ENCODE results near the gene RNU5D-1. TPM values are rescaled to one million over a fixed set of nuclear protein-coding genes. Genes with fewer than 3 reads are reported as not detected.

The RNU5D-1 gene
- total and polyA plus RNA-seq, 2 of the 13 experiments (the other 11 are each of a cell fraction or from before 2014, with no cell fraction given), result 165 TPM; not detected in 1

- TF ChIP-seq KIAA2018 (CRISPR knock-in tag; IDR thresholded peaks at IDR 0.05; ENCODE audit: borderline replicate concordance) (no peak), CENPBD1 (CRISPR knock-in tag; IDR thresholded peaks at IDR 0.05; ENCODE audit: borderline replicate concordance, low read depth) (no peak), HDAC6 (IDR thresholded peaks at IDR 0.05; ENCODE audit: low read depth, low read length) (no peak), ATF5 (CRISPR knock-in tag; IDR thresholded peaks at IDR 0.05; ENCODE audit: low read depth) (no peak; the same call in 1 of the 2 replicates), ZNF556 (CRISPR knock-in tag; IDR thresholded peaks at IDR 0.05; ENCODE audit: borderline replicate concordance) (peak; percentile 65; the same call in 1 of the 2 replicates), RFXAP (CRISPR knock-in tag; IDR thresholded peaks at IDR 0.05; ENCODE audit: borderline replicate concordance) (peak; percentile 80; the same call in 1 of the 2 replicates), MBD4 (IDR thresholded peaks at IDR 0.05; ENCODE audit: borderline replicate concordance, low read length) (no peak), AHDC1 (CRISPR knock-in tag; IDR thresholded peaks at IDR 0.05; ENCODE audit: borderline replicate concordance) (peak; percentile 15; the same call in 1 of the 2 replicates), ZSCAN9 (CRISPR knock-in tag; IDR thresholded peaks at IDR 0.05; ENCODE audit: borderline replicate concordance) (no peak; the same call in 1 of the 2 replicates), RFX1 (IDR thresholded peaks at IDR 0.05) (no peak), ZBTB20 (CRISPR knock-in tag; IDR thresholded peaks at IDR 0.05; ENCODE audit: borderline replicate concordance, low read depth) (peak; percentile 83), SAP130 (CRISPR knock-in tag; IDR thresholded peaks at IDR 0.05; ENCODE audit: low read depth) (peak; percentile 95), FOXJ3 (CRISPR knock-in tag; IDR thresholded peaks at IDR 0.05; ENCODE audit: borderline replicate concordance) (peak; percentile 83)
Observed at GRCh38 chr1:44775078-44775929, 44.3 kb upstream of the RNU5D-1 start, which contains the start of gene RPS8 (continued).

Data from HepG2 (cell line).